ENCODE data around the gene PEX6. TPM values are rescaled to one million over a fixed set of nuclear protein-coding genes. Genes with fewer than 3 reads are reported as not detected.
A peak's percentile ranks its signal among the peaks of the same experiment; 100 is the strongest.

PEX6 gene
- polyA plus RNA-seq, 4 donors = 17.8 to 51.4 (median 35.9) TPM

- no peaks in the 10 kb centered on the region for H3K9me3 ChIP-seq (ENCODE audit: control insufficient read depth in 2 of 2, insufficient read depth in 1 of 2, low read depth in 1 of 2, low read length in 1 of 2)
- no peak overlapping the region for H3K27ac ChIP-seq (ENCODE audit: low read depth in 1 of 3, low read length in 2 of 3)
- 95 to 97% (median 97%) methylated on average over 6 of the region's 6 CpGs for WGBS, 3 donors
- FAIRE-seq (no peak), DNase-seq (no peak)
- H3K4me1 ChIP-seq (ENCODE audit: control insufficient read depth in 3 of 3, insufficient read depth in 2 of 3, low read depth in 1 of 3, low read length in 2 of 3) = peaks cover 0 to 10% (median 0%) of the 10 kb centered on the region in 3 donors
- H3K36me3 ChIP-seq (ENCODE audit: control insufficient read depth in 3 of 3, insufficient read depth in 2 of 3, low read depth in 1 of 3, low read length in 3 of 3) = peaks cover 2 to 80% (median 7%) of the 10 kb centered on the region in 3 donors
- no peak overlapping the region for H3K4me3 ChIP-seq (ENCODE audit: low read depth in 1 of 3, low read length in 3 of 3)
- no peaks in the 10 kb centered on the region for H3K27me3 ChIP-seq (ENCODE audit: control insufficient read depth in 3 of 3, insufficient read depth in 3 of 3, low read length in 3 of 3)
Measured at GRCh38 chr6:42940493-42941045, 38.4 kb downstream of the PEX6 start.

- DNase-seq = peak; percentile 37 to 73
- H3K27ac ChIP-seq (ENCODE audit: low read depth in 1 of 3, low read length in 2 of 3) = peak overlapping the region in 1 of 3 donors; percentile 29
- H3K9me3 ChIP-seq (ENCODE audit: control insufficient read depth in 2 of 2, insufficient read depth in 1 of 2, low read depth in 1 of 2, low read length in 1 of 2) = no peaks in the 10 kb centered on the region
- no peaks in the 10 kb centered on the region for H3K27me3 ChIP-seq (ENCODE audit: control insufficient read depth in 3 of 3, insufficient read depth in 3 of 3, low read length in 3 of 3)
- H3K4me3 ChIP-seq (ENCODE audit: low read depth in 1 of 3, low read length in 3 of 3) = no peak overlapping the region
- H3K36me3 ChIP-seq (ENCODE audit: control insufficient read depth in 3 of 3, insufficient read depth in 2 of 3, low read depth in 1 of 3, low read length in 3 of 3) = peaks cover 2 to 83% (median 7%) of the 10 kb centered on the region in 3 donors
- 43 to 75% (median 56%) methylated on average over 4 of the region's 4 CpGs for WGBS, 3 donors
- no peak for FAIRE-seq
- H3K4me1 ChIP-seq (ENCODE audit: control insufficient read depth in 3 of 3, insufficient read depth in 2 of 3, low read depth in 1 of 3, low read length in 2 of 3) = peaks cover 0 to 10% (median 0%) of the 10 kb centered on the region in 3 donors
Measured at GRCh38 chr6:42939810-42940167, 39.2 kb downstream of the PEX6 start.

- peak in 1 of 2 donors; percentile 49 for DNase-seq
- peaks cover 2 to 86% (median 7%) of the 10 kb centered on the region in 3 donors for H3K36me3 ChIP-seq (ENCODE audit: control insufficient read depth in 3 of 3, insufficient read depth in 2 of 3, low read depth in 1 of 3, low read length in 3 of 3)
- FAIRE-seq = no peak
- no peaks in the 10 kb centered on the region for H3K9me3 ChIP-seq (ENCODE audit: control insufficient read depth in 2 of 2, insufficient read depth in 1 of 2, low read depth in 1 of 2, low read length in 1 of 2)
- peaks cover 0 to 10% (median 0%) of the 10 kb centered on the region in 3 donors for H3K4me1 ChIP-seq (ENCODE audit: control insufficient read depth in 3 of 3, insufficient read depth in 2 of 3, low read depth in 1 of 3, low read length in 2 of 3)
- 69 to 80% (median 72%) methylated on average over 9 of the region's 9 CpGs for WGBS, 3 donors
- peak overlapping the region in 1 of 3 donors; percentile 29 for H3K27ac ChIP-seq (ENCODE audit: low read depth in 1 of 3, low read length in 2 of 3)
- H3K4me3 ChIP-seq (ENCODE audit: low read depth in 1 of 3, low read length in 3 of 3) = no peak overlapping the region
- H3K27me3 ChIP-seq (ENCODE audit: control insufficient read depth in 3 of 3, insufficient read depth in 3 of 3, low read length in 3 of 3) = no peaks in the 10 kb centered on the region
Measured at GRCh38 chr6:42938987-42939809, 39.8 kb downstream of the PEX6 start.

- no peaks in the 10 kb centered on the region for H3K9me3 ChIP-seq (ENCODE audit: control insufficient read depth in 2 of 2, insufficient read depth in 1 of 2, low read depth in 1 of 2, low read length in 1 of 2)
- DNase-seq = no peak
- no peak for FAIRE-seq
- WGBS, 3 donors = 85 to 90% (median 87%) methylated on average over 5 of the region's 5 CpGs
- peaks cover 0 to 10% (median 0%) of the 10 kb centered on the region in 3 donors for H3K4me1 ChIP-seq (ENCODE audit: control insufficient read depth in 3 of 3, insufficient read depth in 2 of 3, low read depth in 1 of 3, low read length in 2 of 3)
- H3K27me3 ChIP-seq (ENCODE audit: control insufficient read depth in 3 of 3, insufficient read depth in 3 of 3, low read length in 3 of 3) = no peaks in the 10 kb centered on the region
- peaks cover 2 to 83% (median 5%) of the 10 kb centered on the region in 3 donors for H3K36me3 ChIP-seq (ENCODE audit: control insufficient read depth in 3 of 3, insufficient read depth in 2 of 3, low read depth in 1 of 3, low read length in 3 of 3)
- H3K27ac ChIP-seq (ENCODE audit: low read depth in 1 of 3, low read length in 2 of 3) = no peak overlapping the region
- H3K4me3 ChIP-seq (ENCODE audit: low read depth in 1 of 3, low read length in 3 of 3) = no peak overlapping the region
Measured at GRCh38 chr6:42938428-42938796, 40.6 kb downstream of the PEX6 start.

- 84 to 94% (median 91%) methylated on average over 13 of the region's 13 CpGs for WGBS, 3 donors
- FAIRE-seq (no peak), DNase-seq (no peak)
- H3K9me3 ChIP-seq (ENCODE audit: control insufficient read depth in 2 of 2, insufficient read depth in 1 of 2, low read depth in 1 of 2, low read length in 1 of 2) = no peaks in the 10 kb centered on the region
- H3K27me3 ChIP-seq (ENCODE audit: control insufficient read depth in 3 of 3, insufficient read depth in 3 of 3, low read length in 3 of 3) = no peaks in the 10 kb centered on the region
- H3K27ac ChIP-seq (ENCODE audit: low read depth in 1 of 3, low read length in 2 of 3) = no peak overlapping the region
- no peak overlapping the region for H3K4me3 ChIP-seq (ENCODE audit: low read depth in 1 of 3, low read length in 3 of 3)
- peaks cover 0 to 10% (median 0%) of the 10 kb centered on the region in 3 donors for H3K4me1 ChIP-seq (ENCODE audit: control insufficient read depth in 3 of 3, insufficient read depth in 2 of 3, low read depth in 1 of 3, low read length in 2 of 3)
- peaks cover 2 to 82% (median 5%) of the 10 kb centered on the region in 3 donors for H3K36me3 ChIP-seq (ENCODE audit: control insufficient read depth in 3 of 3, insufficient read depth in 2 of 3, low read depth in 1 of 3, low read length in 3 of 3)
Measured at GRCh38 chr6:42937548-42938427, 41.2 kb downstream of the PEX6 start.

- Histone ChIP-seq H3K36me3 (ENCODE audit: control insufficient read depth in 3 of 3, insufficient read depth in 2 of 3, low read depth in 1 of 3, low read length in 3 of 3) (peaks cover 2 to 75% (median 5%) of the 10 kb centered on the region in 3 donors), H3K27ac (ENCODE audit: low read depth in 1 of 3, low read length in 2 of 3) (no peak overlapping the region), H3K4me1 (ENCODE audit: control insufficient read depth in 3 of 3, insufficient read depth in 2 of 3, low read depth in 1 of 3, low read length in 2 of 3) (peaks cover 0 to 10% (median 0%) of the 10 kb centered on the region in 3 donors), H3K27me3 (ENCODE audit: control insufficient read depth in 3 of 3, insufficient read depth in 3 of 3, low read length in 3 of 3) (no peaks in the 10 kb centered on the region), H3K4me3 (ENCODE audit: low read depth in 1 of 3, low read length in 3 of 3) (no peak overlapping the region), H3K9me3 (ENCODE audit: control insufficient read depth in 2 of 2, insufficient read depth in 1 of 2, low read depth in 1 of 2, low read length in 1 of 2) (no peaks in the 10 kb centered on the region)
- 91 to 97% (median 93%) methylated on average over 11 of the region's 11 CpGs for WGBS, 3 donors
- no peak for FAIRE-seq
- no peak for DNase-seq
Measured at GRCh38 chr6:42936398-42936797, 42.6 kb downstream of the PEX6 start.

- Histone ChIP-seq H3K4me3 (ENCODE audit: low read depth in 1 of 3, low read length in 3 of 3) (no peak overlapping the region), H3K36me3 (ENCODE audit: control insufficient read depth in 3 of 3, insufficient read depth in 2 of 3, low read depth in 1 of 3, low read length in 3 of 3) (peaks cover 2 to 68% (median 5%) of the 10 kb centered on the region in 3 donors), H3K27ac (ENCODE audit: low read depth in 1 of 3, low read length in 2 of 3) (no peak overlapping the region), H3K9me3 (ENCODE audit: control insufficient read depth in 2 of 2, insufficient read depth in 1 of 2, low read depth in 1 of 2, low read length in 1 of 2) (no peaks in the 10 kb centered on the region), H3K27me3 (ENCODE audit: control insufficient read depth in 3 of 3, insufficient read depth in 3 of 3, low read length in 3 of 3) (no peaks in the 10 kb centered on the region), H3K4me1 (ENCODE audit: control insufficient read depth in 3 of 3, insufficient read depth in 2 of 3, low read depth in 1 of 3, low read length in 2 of 3) (peaks cover 2 to 19% (median 4%) of the 10 kb centered on the region in 3 donors)
- FAIRE-seq = no peak
- 77 to 92% (median 89%) methylated on average over 7 of the region's 7 CpGs for WGBS, 3 donors
- no peak for DNase-seq
Measured at GRCh38 chr6:42935322-42935721, 43.7 kb downstream of the PEX6 start.

GRCh38 chr6:42933205-42933604 lies 45.8 kb downstream of the PEX6 start:
- whole genome bisulfite sequencing, 3 donors = 48 to 55% (median 50%) methylated on average over 3 of the region's 3 CpGs
- Histone ChIP-seq H3K9me3 (ENCODE audit: control insufficient read depth in 2 of 2, insufficient read depth in 1 of 2, low read depth in 1 of 2, low read length in 1 of 2) (no peaks in the 10 kb centered on the region), H3K27me3 (ENCODE audit: control insufficient read depth in 3 of 3, insufficient read depth in 3 of 3, low read length in 3 of 3) (no peaks in the 10 kb centered on the region), H3K4me1 (ENCODE audit: control insufficient read depth in 3 of 3, insufficient read depth in 2 of 3, low read depth in 1 of 3, low read length in 2 of 3) (peaks cover 2 to 18% (median 4%) of the 10 kb centered on the region in 3 donors), H3K27ac (ENCODE audit: low read depth in 1 of 3, low read length in 2 of 3) (no peak overlapping the region), H3K36me3 (ENCODE audit: control insufficient read depth in 3 of 3, insufficient read depth in 2 of 3, low read depth in 1 of 3, low read length in 3 of 3) (peaks cover 2 to 50% (median 5%) of the 10 kb centered on the region in 3 donors), H3K4me3 (ENCODE audit: low read depth in 1 of 3, low read length in 3 of 3) (no peak overlapping the region)
- FAIRE-seq (no peak), DNase-seq (no peak)

Data from small intestine (tissue), 7 donors.